Spleen (tissue), 7 donors: ENCODE data around the gene DSG1.

Experiments used
- CTCF ChIP-seq, 11 experiments: fragments of 200-600 bp in 7 of 11; fragments of 450-650 bp in 4 of 11; sonication (generic) in 4 of 11; IDR thresholded peaks in 8 of 11; conservative IDR thresholded peaks in 3 of 11; 1 replicate in 7 of 11; 2 replicates in 4 of 11; pipeline versions ENCODE4 v1.4.0 to v1.8.0; 2016 to 2021; ENCODE audit warnings: antibody characterized with exemption in 11 of 11, inconsistent platforms in 4 of 11, mild to moderate bottlenecking in 1 of 11
- POLR2A ChIP-seq, 3 donors: fragments of 450-650 bp; IDR thresholded peaks; one replicate each; pipeline ENCODE4 v1.5.1; 2017; ENCODE audit warnings: antibody characterized with exemption in 3 of 3, mild to moderate bottlenecking in 1 of 3
- donor health status: DM: no; HTN: no; CAD: no; lungs with moderate emphysema.
- donor health status: DM: no; HTN: no; CAD: no.
- donor health status: DM: no; HTN: no; CAD: no.

- TF ChIP-seq CTCF (IDR thresholded peaks at IDR 0.05 in 8 of 11, conservative IDR thresholded peaks at IDR 0.05 in 3 of 11) (no peak), POLR2A (IDR thresholded peaks at IDR 0.05) (no peak)
Observed at GRCh38 chr18:31356025-31356424, 38.1 kb downstream of the DSG1 start.
